22Rv1 (cell line): ENCODE results near the gene CPAMD8.

Experiments
- CTCF ChIP-seq: fragments of 450-650 bp; IDR thresholded peaks from 2 replicates; pipeline ENCODE4 v1.5.1; 2017; ENCODE audit warnings: mild to moderate bottlenecking
- ZFX ChIP-seq: fragments of 450-650 bp; IDR thresholded peaks from 2 replicates; pipeline ENCODE4 v1.6.1; 2017; ENCODE audit warnings: antibody characterized with exemption, borderline replicate concordance

DNA sequence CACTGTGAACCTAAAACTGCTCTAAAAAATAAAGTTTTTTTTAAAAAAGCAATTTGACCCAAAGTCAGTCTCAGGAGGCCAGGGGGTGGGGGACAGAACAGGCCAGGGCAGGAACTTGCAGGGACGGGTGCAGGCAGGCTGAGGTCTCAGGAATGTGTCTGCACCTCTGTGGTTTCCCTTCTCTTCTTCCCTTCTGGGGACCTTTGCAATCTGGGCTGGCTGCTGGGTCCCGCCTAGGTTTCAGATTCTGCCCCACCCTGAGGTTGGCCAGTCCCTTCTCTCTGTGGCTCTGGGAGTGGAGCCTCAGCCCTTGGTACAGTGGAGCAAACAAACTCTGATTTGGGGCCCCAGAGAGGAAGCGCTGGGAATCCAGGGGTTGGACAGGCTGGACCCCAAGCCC, 143.1 kb downstream of the CPAMD8 start:
- no peak for TF ChIP-seq CTCF
- TF ChIP-seq ZFX: no peak
